HT-29 (cell line): ENCODE results near the gene RNF220. TPM values are rescaled to one million over a fixed set of nuclear protein-coding genes. Genes with fewer than 3 reads are reported as not detected.
A peak's percentile ranks its signal among the peaks of the same experiment; 100 is the strongest.

ENCODE experiments used
- DNase-seq: peaks from one replicate; pipeline ENCODE4 v3.0.0-alpha.2; 2015; ENCODE audit warnings: low spot score
- total RNA-seq: library from RNA; depleted of rRNA; stranded (reverse); fragments of >200 nt; shearing (Covaris generic); gene quantifications from 2 replicates; pipeline ENCODE4 v1.2.3, GENCODE V29; 2014

The RNF220 gene
- total RNA-seq, 1 experiment from 2014 or later = 152 TPM

- DNase-seq = no peak
Observed at GRCh38 chr1:44519035-44519676, 114.1 kb downstream of the RNF220 start.

GRCh38 chr1:44521378-44522080 is 116.5 kb downstream of the RNF220 start:
- DNase-seq = no peak

- no peak for DNase-seq
Observed at GRCh38 chr1:44523593-44524591, 118.8 kb downstream of the RNF220 start.

GRCh38 chr1:44524655-44525500 is 119.8 kb downstream of the RNF220 start:
- DNase-seq = no peak

DNA sequence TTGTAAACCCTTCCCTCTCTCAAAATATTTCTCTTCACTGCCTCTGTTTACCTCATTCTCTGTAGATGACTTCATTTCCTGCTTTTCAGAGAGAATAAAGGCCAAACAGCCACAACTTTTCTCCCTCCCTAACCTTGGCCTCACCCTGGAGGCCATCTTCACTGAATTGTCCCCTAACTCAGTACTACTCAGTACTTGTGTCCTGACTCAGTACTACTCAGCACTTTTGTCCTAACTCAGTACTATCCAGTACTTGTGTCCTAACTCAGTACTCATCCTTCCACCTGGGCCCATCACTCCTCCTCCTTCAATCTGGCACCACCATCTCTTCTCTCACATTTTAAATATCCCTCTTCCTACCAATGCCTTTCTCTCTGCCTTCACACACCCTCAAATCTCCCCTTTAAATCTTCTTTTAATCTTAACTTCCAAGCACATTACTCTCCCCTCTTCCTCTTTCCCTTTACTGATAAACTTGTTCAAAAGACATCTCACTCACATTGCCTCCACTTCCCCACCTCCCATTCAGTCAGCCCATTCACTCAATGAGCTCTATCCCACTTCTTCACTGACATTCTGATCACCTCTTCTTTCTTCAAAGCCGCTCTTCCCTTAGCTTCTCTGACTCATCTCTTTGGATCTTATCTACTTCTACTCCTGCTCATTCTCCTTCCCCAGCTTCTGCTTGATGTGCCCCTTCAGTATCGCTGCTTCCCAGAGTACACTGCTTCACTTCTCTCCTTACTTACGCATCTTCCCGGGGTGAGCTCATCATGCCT is 121.4 kb downstream of the RNF220 start:
- DNase-seq = no peak

DNA sequence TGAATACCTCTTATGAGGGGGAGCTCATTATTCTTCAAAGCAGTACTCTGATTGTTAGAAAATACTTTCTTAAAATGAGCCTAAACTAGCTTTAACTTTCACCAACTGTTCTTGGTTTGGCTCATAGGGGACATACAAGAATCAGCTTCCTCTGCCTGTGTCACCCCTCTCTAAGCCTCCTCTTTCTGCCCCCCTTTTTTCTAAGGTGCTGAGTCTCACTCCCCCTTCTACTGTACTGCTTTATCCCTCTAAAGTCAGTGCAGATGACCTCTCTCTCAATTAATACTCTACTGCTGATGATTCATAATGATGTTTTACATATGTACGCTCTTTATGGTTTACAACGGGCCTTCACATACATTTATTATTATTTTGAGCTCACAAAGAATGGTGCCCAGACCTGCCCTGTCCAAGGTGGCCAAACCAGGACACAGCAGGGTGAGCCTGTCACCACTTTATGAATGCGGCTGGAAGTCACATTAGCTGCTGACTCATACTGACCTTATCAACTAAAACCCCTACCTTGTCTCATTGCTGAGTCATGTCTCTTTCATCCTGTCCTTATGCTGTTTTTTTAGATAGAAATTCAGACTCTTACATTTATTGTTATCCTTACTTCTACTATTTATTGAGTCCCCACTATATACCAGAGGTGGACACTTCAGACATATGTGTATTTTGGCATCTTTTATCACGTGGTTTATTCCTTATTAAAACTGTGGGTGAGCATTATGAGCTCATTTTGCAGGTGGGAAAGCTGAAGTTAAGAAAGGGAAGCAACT is 126.9 kb downstream of the RNF220 start:
- peak; percentile 64 for DNase-seq

GRCh38 chr1:44532567-44532944 is 127.5 kb downstream of the RNF220 start:
- DNase-seq = no peak

DNA sequence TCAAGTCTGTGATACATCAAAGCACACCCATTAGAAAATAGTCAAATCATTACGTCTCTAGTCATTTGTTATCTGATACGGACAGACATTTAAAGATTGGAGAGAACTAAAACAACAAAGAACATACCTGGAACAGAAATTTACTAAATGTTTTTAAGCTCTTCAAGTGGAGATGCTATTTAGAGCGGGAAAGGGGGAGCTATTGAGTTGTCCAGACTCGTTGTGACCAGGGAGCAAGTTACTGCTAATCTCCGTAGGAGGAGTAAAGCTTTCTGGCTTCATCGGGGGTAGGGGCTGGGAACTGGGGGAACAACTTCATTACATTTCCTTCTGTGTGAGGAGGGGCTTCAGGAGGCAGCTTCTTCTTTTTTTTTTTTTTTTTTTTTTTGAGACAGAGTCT is 129.7 kb downstream of the RNF220 start:
- DNase-seq = no peak

DNA sequence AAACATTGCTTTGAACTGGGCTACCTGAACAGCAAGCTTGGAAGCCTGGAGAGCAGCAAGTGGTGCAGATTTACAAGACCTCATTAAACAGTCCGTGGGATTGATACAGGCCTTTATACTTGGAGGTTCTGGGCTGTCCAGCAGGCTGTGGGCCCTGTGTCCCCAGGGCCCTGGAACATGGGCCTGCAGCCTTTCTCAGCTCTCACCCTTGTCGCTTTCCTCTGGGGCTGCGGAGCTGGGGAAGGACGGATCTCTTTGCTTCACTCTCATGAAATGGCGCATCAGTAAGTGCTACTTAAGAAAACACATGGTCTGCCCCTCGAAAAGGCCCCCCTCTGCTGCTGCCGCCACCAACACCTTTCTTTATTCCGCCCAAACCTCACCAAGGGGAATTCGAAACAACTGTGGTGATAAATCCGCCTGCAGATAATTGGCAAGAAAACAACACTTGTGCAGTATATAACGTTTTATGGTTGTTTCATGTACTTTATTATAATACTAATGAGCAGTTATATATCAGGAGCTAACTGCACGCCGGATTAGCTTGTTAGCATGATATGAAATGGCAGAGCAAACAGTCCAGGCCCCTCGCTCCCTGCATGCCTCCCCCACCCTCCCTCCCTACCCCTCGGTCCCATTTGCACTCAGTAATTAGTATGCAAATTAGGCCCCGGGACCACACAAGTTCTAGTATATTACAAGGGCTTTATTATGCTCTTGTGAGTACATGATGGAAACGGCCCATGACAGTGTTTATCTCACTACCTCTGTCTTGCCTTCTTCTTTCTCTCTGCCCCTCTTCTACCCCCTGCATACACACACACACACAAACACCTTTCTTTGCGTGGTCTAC is 131.5 kb downstream of the RNF220 start:
- no peak for DNase-seq

DNA sequence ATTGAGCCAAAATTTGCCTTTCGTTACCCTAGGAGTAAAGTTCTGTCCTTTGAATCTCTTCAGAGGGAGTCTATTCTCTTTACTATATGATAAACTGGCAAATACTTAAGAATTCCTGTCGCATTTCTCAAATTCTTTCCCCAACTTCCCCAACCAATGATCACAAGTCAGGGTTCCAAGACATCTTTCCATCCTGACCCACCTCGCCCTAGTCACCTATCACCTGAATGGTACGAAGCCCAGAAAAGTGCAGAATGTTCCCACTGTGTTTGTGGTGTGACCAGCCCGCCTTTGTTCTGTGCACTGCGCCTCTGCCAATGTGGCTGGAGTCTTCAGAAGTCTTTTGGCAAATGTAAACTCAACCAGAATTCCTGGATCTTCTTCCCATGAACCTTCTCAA is 132.5 kb downstream of the RNF220 start:
- DNase-seq = no peak

- DNase-seq = no peak
Observed at GRCh38 chr1:44537956-44538355, 132.9 kb downstream of the RNF220 start.

DNA sequence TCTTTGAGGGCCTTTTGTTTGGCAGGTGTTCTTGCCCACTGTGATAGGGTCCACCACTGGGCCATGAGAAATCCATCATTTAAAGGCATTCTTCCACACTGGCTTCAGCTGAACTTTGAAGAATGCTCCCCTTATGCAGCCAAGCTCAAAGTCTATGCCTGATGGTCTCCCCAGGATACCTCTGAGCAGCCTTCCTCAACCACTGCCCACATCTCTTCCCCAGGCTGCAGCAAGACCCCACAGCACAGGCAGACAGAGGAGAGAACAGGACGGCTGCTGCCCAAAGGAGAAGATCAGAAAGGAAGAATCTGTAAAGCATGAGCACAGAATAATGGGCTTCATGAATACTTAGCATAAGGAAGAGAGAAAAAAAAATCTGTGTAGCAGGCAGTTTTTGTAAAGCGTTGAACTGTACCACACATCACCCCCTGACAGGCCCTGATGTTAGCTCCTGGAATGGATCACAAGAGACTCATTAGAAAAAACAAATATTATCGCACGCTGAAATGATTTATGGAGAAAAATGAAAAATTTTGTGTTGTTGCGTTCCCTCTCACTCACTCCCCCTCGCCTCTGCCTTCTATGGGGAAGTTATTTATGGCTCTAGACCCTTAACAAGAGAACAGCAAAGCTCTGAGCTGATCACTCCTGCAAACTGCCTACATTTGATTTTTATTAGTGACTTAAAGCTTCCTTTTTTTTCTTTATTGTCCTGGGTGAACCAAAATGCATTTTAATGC is 135.1 kb downstream of the RNF220 start:
- no peak for DNase-seq

DNA sequence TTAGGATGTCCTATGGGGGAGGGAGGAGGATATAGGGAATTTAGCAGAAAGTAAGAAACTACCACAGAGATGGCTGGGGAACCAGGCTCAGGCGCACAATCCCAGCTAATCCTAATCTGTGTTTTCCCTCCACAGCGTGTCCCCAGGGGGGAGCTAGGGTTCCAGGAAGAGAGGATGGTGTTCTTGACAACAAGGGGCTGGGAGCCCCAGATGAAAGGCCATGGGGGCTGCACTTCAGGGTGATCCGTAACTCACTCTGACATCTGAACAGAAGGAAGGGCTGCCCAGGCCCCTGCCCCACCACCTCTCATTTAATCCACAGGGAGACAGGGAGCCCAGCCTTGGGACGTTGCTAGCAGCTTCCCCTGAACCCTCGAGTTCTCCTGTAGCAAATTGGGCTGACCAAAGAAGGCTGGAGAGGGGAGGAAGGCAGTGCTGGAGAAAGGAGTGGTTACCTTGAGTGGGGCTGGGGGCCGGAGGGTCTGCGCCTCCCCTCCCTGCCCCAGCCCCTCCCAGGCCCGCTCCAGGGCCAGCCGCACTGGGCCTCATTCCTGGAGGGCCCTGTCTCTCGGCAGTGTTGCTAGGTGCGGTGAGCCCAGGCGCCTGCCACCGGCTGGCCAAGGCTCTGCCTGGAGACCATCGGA is 137.5 kb downstream of the RNF220 start:
- DNase-seq = no peak

DNA sequence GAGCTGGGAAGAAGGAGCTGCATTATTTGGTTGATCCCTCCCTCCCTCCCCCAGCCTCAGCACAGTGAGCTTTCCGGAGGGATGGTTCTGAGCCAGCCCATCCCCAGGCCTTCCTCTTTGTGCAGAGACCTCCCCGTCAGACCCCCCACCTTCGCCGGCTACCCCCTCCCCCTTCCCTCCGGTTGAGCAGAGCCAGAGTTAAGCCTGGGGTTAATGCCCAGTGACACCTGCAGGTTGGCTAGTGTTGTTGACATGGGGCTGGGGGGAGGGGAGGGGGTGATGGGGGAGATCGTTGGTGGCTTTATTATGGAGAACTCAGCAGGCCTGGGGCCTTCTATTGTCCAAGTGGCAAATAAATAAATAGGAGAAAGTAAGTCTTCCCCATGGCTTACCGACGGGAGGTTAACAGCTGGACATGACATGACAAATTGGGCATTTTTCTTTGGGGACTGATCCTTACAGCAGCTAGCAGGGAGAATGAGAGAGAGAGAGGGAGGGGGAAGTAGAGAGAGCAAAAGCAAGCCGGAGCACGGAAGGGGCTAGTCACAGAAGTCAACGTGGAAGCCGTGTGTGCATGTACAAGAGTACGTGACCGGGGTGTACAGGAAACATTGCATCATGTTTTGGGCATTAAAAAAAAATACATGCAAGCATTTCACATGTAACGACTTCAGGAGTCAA is 138.1 kb downstream of the RNF220 start:
- DNase-seq = no peak

DNA sequence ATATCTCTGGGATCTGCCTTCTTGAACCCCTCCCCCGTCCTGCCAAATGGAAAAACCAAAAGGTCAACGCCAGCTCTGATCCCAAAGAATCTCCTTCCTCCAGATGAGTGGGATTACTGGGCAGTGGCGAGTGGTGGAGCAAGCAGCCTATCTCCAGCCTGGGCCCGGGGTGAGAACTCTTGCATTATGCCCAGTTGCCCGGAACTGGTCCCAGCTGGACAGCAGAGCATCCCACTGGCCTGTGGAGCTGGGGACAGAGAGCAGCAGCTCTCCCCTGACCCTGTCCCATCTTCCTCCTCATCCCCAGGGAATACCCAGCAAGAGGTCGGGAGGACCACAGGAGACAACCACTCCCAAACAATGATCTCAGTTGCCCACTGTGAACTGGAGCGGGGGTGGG is 138.7 kb downstream of the RNF220 start:
- DNase-seq = no peak

DNA sequence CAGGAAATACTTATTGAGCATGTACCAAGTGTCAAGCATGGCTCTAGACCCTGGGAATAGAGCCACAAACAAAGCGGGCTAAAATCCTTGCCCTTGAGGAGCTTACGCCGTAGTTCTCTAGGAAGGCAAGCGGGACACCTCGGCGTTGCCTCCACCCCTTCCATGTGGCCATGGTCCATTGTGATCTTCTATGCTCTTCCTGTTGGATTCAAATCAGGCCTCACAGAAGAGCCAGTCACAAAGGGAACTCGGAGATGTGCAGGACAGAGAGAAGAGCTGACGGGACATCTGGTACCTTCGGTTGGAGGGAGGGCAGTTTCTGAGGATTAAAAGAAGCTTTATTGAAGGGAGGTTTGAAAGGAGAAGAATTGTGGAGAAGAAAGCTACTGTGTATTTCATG is 139.9 kb downstream of the RNF220 start:
- no peak for DNase-seq

GRCh38 chr1:44545961-44546360 is 140.9 kb downstream of the RNF220 start:
- DNase-seq = peak; percentile 66
